ENCODE results near the gene TACC3.

The TACC3 gene

DNA sequence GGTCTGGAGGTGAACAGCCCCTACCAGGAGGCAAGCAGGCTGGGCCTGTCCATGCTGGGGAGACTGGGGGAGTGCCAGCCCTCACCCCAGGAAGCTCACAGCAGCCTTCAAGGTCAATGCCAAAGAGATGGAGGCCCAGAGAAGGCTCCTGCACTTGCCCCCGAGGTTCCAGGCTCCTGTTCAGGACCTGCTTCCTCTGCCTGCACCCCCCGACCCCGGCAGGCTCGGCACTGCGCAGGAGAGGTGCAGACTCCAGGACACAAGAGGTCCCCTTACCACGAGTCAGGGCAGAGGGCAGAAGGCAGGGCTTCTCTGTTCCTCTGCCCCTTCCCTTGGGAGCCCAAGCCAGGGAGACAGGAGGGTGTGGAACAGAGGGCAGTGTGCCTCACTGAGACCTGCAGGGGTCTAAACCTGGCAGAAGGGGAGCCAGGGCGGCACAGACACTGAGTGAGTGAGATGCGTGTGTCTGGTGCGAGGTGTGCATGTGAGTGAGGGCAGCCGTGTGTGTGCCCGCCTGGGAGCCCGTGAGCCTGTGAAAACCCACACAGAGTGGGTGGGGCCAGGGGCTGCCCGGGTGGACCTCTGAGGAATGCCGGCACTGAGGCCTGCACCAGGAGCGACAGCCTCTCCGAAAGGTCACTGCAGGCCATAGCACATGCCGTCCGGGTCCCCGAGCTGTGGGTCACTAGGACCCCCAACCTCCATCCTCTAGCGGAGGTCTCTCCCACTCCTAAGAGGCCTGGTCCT is 41.1 kb downstream of the TACC3 start:
- DNase-seq: no peak

DNA sequence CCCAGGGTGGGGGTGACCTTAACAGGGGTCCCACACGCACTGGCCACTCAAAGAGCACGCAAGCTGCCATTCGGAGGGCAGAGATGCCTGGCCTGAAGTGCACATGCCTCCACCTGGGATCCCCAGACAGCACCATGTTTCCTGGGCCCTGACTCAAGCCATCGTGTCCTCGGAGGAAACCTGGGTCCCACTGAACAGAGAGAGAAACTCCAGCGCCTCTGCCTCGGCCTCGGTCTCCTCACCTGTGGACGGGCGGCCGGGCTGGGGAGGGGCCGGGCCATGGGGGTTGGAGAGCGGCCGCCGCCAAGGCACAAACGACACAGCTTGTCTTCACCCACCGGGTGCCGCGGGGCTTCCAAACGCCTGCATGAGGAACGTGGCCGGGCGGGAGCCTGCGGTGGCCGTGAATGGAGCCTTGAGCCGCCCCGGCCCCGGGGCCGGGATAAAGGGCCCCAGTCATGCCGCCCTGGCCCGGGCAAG is 41.8 kb downstream of the TACC3 start:
- DNase-seq: no peak

- DNase-seq: no peak
Observed at GRCh38 chr4:1763550-1764080, 42.3 kb downstream of the TACC3 start.

- DNase-seq: no peak
Observed at GRCh38 chr4:1764670-1765069, 43.3 kb downstream of the TACC3 start.

- no peak for DNase-seq
Observed at GRCh38 chr4:1765409-1766072, 44.2 kb downstream of the TACC3 start.

DNA sequence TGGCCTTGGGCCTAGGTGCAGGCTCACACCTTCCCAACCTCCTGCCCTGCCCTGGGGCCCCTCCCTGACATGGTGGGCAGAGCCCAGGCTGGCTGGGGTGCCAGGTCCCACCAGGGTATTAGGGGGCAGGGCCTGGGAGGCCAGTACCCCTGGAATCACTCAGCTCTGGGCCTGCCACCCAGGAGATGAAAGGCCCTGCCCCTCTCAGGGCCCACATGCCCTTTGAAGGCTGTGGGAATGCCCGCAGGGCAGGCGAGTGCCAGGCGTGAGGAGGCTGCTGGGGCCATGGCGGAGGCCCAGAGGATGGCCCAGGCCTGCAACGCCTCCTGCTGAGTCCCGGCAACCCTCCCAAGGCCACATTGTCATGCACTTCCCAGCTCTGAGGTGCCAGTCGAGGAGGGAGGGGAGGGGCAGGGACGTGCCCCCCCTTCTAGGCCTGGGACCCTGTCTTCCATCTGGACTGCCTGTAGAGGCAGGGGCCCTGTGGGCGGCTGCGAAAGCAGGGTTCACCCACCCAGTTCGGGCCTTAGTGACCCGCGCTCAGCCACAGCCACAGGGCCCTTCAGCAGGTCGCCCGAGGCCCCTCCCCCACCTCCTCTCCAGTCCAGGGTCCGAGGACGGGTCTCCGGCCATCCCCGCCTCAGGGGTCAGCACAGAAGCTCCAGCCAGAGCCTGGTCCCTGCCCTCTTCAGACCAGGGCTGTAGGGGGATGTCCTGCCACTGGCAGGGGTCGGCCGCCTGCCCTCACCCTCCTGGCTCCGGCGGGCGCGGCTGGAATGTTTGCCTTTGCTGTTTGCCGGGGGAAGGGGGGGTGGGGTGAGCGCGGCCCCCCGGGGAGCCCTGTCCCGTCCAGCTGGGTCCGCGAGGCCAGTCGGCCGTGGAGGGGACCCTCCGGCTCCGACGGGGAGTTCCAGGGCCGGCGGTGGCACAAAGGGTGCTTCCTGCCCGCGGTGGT is 45.1 kb downstream of the TACC3 start:
- no peak for DNase-seq

DNA sequence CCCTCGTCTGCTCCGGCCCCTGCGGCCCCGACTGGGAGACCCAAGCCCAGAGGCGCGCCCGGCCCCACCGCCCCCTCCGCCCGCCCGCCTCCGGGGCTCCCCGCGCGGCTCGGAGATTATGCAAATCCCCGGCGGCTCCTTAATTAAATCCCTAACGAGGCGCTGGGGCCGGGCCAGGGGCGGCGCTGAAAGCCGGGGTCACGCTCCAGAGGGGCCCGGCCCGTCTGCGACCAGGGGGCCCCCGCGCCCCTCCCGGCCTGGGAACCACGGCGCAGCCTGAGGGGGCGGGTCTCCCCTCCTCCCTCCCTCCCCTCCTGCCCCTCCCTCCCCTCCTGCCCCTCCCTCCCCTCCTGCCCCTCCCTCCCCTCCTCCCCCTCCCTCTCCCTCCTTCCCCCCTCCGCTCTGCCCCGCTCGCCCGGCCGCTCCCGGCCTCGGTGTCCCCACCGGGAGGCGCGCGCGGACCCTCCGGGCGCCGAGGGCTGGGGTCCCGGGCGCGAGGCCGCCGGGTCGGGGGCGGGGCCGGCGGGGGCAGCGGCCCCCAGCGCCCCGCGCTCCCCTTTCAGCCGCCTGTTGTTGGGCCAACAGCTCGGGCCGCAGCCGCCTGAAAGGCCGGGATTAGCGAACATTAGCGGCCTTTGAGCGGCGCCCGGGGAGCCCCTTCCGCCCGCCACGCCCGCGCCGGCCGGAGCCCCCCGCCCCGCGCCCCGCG is 45.9 kb downstream of the TACC3 start:
- no peak for DNase-seq

- no peak for DNase-seq
Observed at GRCh38 chr4:1767770-1768366, 46.5 kb downstream of the TACC3 start.

DNA sequence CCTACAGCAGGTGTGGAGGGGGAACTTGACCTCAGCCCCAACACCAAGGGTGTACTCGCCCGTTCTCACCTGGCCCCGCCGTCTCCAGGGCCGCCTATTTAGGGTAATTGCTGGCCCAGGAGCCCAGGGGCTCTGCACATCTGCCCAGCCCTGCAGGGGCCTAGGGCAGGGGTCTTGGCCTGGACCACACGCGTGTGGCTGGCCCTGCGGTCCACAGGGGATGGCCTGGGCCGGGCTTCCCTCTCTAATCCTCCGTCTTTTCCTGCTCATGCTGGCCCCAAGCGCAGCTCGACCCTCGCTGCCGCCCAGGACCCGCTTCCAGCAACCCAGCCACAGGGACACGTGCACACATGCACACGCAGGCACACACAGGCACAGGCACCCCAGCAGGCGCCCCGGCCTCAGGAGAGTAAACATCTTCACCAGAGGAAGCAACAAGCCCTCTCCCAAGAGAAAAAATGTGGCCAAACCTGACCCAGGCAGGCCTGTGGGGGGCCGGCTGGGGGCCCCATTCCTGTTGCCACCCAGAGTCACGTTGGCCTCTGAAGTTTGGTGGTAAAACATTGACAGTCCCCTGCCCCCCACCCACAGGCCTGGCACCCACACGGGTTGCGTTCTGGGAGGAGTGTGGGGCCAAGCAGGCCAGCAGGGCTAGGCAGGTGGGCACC is 47.2 kb downstream of the TACC3 start:
- no peak for DNase-seq

DNA sequence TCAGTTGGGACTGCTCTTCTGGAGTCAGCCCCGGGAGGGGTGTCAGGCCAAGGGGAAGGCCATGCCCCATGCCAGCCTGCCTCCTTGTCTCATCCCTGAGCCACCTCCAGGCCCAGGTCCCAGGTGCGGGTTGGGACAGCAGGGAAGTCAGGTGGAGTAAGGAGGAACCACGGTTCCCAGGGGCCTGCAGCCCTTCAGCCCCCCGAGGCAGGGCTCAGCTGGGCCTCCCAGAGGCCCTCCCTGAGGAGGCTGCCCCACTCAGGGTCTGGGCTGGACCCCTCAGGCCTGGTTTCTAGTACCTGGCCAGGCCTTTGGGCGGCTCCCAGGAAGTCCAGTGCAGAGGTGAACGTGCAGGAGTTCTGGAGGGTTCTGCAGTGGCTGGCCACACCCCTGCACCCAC is 48.4 kb downstream of the TACC3 start:
- no peak for DNase-seq

DNA sequence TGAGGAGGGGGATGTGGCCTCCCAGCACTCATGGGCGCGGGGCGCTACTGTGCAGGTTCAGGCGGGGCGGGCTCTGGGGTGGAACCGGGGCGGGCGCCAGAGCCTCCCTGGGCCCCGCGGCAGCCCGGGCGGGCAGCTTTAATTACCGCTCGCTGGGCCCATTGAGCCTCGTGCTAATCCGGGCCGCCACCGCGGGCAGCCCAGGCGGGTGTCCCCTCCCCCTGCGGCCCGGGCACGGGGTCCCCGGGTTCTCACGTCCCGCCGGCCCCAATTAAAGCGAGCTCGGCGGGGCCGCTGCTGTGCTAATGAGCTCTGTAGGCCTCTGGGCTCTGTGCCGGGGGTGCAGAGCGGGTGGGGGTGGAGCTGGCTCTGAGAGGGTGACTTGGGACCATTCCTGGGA is 48.9 kb downstream of the TACC3 start:
- no peak for DNase-seq

DNA sequence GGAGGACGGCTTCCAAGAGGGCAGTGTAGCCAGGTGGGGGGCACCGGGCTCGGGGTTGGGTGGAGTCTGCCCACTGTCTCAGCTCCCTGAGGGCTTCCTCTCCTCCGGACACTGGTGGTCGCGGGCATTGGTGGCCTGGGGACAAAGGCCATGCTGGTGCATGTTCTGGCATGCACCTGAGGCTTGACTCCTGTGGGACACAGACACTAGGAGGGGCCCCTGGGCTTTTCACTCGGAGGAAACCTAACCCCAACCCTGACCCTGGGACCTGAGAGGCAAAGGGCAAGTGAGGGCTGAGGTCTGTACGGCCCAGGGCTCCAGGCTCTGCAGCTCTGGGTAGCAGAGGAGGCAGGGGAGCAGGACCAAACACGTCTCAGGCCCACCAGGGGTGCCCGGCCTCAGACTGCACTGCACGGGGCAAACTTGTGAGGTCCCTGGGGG is 49.5 kb downstream of the TACC3 start:
- no peak for DNase-seq

DNA sequence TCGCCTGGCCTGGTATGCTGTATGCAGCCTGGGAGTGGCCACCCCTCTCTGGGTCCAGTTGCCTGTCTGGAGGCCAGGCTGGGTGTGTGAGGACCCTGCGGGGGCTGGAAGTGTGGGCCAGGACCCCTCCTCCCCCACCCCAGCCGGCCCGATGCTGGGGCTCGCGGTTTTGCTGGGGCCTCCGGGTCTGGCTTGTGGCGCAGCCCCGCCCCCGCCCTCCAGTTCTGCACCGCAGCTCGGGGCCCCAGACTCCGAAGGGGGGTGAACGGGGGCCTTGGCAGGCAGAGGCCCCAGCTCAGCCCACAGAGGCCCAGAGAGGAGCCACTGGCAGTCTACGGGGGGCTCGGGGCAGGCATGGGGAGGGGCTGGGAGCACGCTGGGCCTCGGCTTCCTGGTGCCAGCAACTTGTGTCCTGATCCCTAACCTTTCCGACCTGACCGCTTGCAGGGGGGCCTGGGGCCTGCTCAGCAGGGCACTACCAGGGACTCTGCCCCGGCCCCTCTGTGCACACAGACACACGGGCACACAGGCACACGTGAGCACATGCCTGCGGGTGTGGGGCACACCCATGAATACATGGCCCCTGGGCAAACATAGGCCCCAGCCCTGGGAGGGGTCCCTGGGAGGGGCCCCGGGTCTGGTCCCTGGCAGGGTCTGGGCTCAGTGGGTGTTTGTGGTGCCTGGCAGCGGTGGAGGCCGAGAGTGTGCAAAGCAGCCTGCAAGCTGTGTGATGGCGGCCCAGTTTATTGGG is 50.4 kb downstream of the TACC3 start:
- no peak for DNase-seq

DNA sequence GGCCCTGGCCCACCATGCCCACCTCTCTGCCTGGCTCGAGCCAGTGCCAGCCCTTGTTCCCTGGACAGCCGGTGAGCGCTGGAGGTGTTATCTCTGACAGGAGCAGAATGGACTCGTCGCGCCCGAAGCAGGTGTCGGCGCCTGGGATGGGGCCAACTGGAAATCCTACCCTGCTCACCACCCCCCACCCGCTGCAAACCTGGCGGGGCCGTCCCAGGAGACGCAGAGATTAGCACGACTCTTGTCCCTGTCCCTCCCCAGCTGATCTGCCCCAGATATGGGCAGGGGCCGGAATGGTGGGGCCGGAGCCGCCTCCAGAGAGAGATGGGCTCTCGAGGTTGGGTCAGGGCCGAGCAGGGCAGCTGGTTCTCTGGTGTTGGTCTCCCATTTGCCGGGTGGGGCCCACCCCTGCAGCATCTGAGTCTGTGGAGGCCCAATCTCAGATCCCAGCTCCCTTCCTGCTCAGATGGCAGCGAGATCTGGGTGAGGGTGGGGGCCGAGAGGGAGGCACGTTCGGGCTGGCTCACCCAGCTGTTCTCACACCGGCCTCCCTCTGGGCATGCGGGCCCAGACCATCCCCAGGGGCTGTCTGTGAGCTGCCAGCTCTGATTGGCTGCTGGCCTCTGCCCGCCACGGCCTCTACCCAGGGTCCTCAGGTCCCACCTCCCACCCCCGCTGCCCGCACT is 51.7 kb downstream of the TACC3 start:
- no peak for DNase-seq

DNA sequence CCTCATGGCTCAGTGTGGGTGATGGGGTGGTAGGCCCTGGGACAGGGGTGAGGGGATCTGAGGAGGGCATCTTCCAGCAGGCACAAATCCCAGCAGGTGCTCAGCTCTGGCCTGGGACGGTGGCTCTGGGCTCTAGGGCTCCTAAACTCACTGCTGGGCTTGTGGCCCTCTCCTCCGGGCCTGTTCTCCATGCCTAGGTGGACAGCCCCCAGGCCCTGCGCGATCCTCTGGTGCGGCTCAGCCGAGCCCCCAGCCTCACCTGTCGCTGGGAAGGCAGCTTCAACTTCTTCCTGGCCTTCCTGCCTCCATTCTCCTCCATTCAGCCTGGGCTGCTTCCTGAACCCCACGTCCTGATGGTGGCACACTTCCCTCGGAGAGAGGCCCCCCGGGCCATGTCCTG is 52.4 kb downstream of the TACC3 start:
- DNase-seq: no peak

DNA sequence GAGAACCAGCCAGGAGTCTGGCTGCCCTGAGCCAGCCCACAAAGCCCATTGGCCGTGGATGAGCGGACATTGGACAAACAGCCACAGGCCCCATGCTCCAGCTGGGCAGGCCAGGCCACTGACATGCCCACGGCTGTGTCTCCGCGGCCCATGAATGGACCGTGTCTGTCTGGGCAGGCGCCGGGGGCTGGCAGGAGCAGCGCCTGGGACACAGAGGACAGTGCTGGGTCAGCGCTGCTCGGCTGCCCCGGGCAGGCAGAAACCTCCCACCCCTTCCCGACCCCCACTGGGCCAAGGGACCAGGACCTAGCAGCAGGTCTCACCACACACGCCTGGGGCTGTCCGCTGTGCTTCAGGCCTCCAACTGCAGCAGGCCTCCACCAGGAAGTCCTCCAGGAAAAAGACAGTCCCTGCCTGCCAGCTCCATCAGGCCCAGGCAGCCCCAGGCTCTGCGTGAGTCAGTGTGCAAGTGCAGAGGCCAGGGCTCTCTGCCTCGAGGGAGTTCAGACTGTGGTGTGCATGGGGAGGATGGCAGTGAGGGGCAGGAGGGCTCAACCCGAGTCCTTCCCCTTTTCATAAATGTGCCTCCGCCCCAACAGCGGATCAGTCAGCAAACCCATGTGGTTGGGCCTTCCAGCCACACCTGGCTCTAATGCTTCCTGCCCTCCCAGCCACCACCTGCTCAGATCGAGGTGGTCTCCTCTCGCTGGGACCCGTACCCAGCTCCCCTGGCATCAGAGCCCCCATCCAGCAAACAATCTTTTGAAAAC is 54.6 kb downstream of the TACC3 start:
- no peak for DNase-seq

DNA sequence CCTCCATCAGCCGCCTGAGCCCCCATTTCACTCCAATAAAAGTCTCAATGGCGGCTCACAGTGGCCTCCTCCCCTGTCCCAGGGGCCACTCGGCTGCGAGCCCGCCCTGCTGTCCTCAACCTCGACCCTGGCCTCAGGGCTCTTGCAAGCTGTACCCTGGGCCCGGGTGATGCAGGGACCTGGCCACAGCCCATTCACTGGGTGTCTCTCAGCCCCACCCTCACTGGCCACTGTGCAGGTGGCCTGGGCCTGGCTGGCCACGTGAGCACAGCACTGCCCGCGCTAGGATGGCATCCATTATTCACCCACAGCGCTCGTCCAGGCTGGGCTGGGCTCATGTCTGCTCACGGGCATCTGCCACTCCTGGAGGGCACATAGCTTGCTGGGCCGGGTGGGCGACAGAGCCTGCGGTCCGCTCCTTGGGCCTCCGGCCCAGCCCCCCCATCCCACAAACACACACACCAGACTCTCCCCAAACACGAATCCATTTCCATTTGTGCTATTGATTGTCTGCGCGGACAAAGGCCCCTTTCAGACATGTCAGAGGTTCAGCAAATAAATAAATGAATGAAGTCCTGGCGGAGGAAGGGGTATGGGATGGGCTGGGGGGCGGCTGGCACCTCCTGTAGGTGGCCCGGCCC is 55.3 kb downstream of the TACC3 start:
- no peak for DNase-seq

DNA sequence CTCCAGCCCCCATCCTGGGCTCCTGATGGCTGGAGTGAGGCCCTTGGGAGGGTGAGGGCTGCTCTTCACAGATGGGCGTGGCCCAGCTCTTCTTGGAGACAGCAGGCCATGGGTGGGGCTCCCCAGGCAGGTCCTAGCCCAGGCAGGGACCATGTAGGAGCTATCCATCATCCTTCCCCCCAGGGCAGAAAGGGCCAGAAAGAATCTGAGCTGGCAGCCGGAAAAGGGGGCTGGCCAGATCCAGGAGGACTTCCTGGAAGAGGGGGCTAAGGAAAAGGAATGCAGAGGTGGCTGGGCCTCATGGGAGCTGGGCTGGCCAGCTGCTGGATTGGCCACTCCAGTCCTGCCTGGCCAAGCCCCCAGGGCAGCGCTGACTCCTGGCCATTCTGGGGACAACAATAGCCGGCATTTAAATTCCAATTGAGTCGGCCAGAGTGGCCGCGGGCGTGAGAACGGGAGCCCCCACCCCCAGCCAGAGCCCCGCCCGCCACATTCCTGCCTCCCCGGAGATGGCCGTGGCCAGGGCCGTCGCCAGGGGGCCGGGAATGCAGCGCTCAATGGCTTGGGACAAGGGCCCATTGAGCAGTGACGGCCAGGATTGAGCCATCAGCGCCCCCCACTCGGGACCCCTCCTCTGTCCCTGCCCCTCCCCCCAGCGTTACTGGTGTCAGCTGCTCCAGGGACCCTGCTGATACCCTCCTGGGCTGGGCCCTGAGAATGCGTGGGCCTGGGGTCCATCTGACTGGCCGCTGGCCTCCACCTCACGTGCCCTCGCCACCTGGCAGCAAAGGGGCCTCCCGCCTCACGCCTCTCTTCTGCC is 56.7 kb downstream of the TACC3 start:
- no peak for DNase-seq
